HT1080 (cell line): ENCODE results near the gene DUSP6. TPM values are rescaled to one million over a fixed set of nuclear protein-coding genes. Genes with fewer than 3 reads are reported as not detected.
A peak's percentile ranks its signal among the peaks of the same experiment; 100 is the strongest.

ENCODE experiments used
- DNase-seq: peaks from one replicate; pipeline ENCODE4 v3.0.0-alpha.2; 2015; ENCODE audit warnings: low read depth
- total RNA-seq: library from RNA; depleted of rRNA; stranded (reverse); fragments of >200 nt; shearing (Covaris generic); gene quantifications from 2 replicates; pipeline ENCODE4 v1.2.3, GENCODE V29; 2014

DUSP6 gene
- total RNA-seq, 1 experiment from 2014 or later, result 0.32 TPM

DNA sequence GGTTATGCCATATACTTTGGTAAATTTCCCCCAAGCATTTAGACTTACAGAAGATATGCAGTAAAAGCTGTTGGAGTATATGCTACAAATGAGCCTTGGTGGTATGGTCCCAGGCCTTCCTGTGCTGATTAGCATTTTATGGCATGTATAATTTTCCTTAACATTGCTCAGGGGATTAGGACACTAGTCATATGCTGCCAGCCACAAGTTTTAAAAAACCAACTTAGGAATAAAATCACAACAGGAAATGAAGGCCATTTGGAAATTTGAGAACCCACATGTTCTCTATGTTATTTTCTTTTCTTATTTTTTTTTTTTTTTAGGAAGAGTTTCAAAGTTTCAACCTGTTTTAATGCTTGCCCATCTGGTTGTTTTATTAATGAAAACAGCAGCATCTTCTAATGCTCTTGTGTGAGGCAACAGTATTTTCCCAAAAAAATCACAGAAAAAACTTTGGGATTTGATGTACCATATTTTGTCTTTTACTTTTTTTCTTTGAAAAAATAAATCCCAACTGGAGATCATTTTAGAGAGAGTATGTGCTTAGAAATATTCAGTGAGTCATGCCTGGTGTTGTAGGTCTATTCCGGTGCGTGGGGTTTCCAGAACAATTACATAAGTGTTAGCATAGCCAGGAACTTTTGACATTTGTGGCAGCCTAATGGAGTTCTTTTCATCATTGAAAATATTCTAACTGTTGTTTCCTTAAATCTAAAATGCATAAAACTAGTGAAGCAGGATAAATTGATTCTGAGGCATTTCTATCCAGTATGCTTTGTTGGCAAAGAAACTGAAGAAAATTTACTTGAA is 21.7 kb upstream of the DUSP6 start:
- peak; percentile 87 for DNase-seq

DNA sequence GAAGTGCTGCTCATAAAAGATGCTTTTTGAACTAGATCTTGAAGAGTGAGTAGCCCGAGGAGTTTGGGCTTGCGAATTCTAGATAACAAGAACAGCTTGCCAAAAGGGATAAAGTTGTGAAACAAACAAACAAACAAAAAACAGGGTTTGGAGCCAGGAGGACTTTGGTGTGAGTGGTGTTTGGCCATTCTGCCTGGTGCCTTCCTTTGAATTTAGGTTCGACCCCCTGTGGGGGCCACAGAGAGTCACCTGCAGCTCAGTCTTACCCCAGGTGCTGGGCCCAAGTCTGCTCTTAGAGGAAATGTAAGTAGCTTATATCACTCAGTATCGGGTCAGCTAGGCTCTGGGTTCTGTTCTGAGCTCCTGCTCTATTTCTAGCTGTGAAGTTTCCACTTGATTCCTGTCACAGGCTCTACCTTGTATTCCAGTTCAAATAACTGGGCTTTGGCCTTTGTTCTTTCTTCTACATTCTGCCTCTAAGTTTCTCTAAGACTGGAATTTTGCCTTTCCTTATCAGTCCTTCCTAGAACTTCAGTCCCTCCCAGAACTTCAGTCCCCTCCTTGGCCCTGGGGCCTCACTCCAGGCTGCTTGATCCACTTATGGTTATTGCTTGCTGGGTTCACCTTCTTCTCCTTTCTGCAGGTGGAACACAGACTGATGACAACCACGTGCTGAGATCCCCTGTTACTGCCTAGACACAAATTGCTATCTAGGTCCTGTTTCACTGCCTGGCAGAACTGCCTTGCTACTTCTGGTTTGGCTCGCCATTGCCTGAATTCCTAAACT is 20.5 kb upstream of the DUSP6 start:
- DNase-seq, result no peak

DNA sequence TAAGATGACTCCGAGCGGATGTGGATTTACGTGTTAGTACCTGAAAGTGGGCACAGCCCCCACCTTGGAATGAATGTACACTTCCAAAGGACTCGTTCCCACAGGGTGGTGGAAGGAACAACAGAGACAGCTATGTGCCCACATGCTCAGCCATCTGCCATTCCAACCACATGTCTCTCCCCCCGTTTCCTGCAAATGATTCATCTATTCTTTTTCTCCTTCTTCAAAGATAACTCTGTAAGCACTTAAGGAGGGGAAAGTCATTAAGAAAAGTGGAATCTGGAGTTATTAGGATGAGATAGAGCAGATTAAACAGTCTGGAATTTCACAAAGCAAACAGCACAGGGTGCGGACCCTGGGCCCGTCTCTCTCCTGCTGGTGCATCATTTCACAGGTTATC is 18.5 kb upstream of the DUSP6 start:
- peak; percentile 99 for DNase-seq

GRCh38 chr12:89370421-89370831 is 18.1 kb upstream of the DUSP6 start:
- no peak for DNase-seq

- DNase-seq, result no peak
Observed at GRCh38 chr12:89369166-89369565, 16.9 kb upstream of the DUSP6 start.

DNA sequence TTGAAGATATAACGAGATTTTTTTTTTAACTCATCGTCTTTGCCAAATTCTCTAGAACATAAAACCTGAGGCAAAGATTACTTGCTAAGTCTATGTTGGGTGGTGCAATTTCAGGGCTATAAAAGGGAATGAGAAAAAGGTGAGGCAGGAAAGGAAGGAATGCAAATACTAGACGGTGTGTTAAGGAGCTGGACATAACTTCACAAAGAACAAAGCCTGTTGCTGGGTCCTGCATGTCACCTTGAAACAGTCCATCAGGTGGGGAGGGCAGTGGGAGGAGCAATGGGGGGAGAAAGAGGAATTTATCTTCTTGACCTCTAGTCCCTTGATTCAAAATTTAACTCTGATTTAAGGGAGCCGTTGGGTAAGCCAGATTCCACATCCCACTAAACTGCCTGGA is 16.1 kb upstream of the DUSP6 start:
- no peak for DNase-seq

- DNase-seq, result no peak
Observed at GRCh38 chr12:89366676-89367364, 14.5 kb upstream of the DUSP6 start.

GRCh38 chr12:89364631-89365030 is 12.3 kb upstream of the DUSP6 start:
- DNase-seq, result no peak

DNA sequence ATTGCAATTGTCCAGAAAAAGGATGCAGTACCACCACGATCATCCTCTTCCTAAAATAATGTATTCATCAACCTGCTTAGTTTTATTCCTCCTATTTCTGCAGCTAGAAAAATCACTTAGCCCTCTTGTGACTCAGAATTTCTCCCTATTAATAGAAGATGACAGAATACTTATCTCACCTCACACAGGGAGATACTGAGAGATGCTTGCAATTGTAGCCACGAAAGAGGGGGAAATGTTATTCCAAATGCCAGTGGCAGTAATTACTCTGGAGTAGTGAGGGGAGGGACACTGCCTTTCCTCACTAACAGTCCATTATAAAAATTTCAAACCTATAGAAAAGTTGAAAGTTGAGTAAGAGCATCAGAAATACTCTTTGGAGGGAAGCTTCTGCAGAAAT is 11.8 kb upstream of the DUSP6 start:
- peak; percentile 38 for DNase-seq

DNA sequence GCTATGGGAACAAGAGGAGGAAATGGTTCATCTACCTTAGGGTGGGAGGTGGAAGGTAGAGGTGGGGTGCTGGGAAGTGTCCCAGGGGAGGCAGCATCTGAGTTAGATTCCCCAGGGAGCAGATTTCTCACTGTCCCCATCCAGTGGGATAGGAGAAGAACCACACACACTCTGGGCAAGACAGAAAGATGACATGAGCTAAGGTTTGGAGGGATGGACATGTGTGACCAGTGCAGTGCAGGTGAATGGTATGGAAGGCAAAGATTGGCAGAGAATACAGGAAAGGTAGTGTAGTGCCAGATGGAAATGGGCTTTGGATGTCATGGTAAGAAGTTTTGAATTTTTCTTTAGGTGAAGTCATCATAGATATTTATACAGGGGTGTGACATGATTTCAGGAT is 11.3 kb upstream of the DUSP6 start:
- DNase-seq, result no peak

- DNase-seq, result no peak
Observed at GRCh38 chr12:89363084-89363483, 10.8 kb upstream of the DUSP6 start.

- no peak for DNase-seq
Observed at GRCh38 chr12:89359615-89360014, 7.3 kb upstream of the DUSP6 start.

DNA sequence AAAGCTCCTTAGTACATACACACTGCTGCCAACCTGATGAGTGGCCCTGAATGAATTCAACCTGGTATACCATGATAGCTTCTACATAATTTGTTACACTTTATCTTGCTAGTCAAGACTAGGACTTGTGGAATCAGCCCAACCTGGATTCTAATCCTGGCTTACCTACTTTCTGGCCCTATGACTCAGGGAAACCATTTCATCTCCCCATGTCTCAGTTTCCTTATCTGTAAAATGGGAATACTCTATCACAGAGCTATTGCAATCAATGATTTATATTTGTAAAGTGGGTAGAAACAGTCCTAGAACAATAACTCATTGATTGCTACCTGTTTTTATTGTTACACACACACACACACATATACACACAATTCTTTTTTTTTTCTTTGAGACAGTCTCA is 6.5 kb upstream of the DUSP6 start:
- no peak for DNase-seq

DNA sequence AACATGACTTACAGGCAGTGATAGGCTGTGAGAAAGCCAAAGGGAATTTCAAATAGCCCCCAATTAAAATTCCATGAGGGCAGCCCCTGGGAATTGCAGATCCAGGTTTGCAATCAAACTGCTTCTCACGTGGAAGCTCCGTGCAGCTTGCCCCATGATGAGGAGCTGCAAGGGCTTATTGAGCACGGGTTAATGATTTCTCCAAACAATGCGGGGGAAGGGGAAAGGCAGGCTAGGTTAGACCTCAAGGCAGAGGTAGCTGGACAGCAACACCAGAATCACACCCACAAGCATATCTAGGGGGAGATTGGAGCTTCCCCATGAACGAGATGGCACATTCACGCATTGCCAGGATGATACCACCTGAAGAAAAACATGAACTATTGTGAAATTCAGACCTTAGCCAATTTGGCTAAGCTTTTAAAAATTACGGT is 5.0 kb upstream of the DUSP6 start:
- no peak for DNase-seq

DNA sequence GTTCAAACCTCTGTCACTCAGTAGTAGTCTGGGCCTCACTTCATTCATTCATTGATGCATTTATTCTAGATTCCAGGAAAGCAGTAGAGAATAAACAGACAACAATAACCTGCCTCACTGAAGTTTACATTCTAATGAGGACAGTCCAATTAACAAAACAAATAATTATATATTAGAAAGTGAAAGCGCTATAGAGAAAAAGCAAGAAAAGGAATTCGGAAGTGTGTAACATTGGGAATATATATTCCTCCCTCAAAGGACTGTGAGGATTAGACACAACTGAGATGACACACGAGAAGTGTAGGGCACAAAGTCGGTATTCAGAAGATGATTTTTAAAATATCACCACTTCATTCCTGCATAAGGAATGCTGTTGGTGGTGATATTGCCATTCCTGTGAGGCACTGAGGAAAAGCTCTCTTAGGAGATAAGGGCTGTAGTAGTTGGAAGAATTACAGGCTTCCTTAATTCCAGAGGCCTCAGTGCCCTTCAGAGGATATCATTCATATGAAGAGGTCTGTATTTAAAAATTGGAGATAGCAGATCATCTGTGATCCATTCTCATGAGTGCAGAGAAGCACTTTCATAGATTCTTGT is 3.9 kb upstream of the DUSP6 start:
- no peak for DNase-seq

DNA sequence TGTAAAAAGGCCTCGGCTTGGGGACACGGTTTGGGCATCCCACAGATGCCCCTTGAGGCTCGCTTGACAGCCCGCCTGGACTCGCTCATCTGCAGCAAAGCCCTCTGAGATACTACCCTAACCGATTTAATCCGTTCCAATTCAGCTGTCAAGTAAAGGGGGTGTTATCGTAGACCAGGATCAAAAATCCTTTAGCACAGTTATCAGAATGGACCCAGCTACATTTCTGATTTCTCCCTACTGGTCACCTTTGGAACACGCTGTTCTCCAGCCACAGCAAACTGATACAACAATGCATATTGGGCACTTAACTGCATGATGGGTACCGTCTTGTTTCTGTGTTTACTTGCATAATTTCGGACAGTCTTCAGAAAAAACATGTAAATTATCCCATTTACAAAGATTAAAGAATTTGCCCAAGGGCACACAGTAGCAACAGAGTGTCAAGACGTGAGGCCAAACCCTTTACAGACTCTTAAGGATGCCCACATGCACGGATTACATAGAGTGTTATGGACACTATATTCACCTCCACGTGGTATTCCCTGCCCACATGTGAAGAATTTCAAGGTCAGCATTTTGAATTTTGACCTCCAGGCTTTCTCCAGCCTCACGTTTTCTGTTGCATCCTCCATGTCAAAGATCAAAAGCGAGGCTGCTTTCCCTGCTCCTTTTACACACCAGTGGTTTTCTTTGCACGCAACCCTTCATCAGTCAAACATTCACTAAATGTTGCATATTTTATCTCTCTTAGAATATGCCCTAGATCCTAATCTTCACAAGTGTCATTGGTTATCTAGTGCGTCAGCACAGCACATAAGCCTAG is 3.2 kb upstream of the DUSP6 start:
- DNase-seq, result no peak

- DNase-seq, result no peak
Observed at GRCh38 chr12:89354612-89355067, 2.3 kb upstream of the DUSP6 start.

DNA sequence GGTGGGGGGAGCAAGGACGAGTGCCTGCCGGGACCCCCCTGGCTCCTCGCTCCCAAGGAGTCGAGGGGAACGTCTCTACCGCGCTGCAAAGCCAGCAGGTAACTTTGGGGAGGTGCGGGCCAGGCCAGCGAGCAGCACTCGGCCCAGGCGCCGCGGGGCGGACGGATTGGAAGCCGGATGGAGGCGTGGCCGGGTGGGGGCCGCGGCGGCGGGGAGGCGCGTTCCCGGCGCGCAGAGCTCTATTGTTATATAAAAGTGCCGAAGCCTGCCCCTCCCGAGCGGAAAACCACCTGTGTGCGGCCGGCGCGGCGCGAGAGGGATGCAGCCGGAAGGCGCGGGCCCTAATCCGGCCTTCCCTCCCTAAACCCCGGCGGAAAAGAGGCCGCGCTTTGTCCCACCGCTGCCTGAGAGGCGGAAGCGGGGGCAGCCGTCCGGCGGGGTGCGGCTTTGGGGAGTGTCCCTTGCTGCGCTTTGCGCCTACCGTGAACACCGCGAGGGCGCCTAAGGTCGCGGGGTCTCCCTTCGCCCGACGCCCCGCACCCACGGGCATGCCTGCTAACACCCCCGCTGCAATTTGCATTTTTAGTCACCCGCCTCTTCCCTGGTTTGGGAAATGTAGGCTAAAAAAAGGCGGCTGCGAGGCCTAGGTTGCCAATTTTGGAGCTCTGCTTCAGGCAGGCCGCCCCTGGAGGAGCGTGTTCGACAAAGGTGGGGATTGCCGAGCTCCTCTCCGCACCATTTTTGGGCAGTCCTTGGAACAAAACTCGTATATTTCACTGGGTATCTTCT is 1.7 kb upstream of the DUSP6 start:
- no peak for DNase-seq

GRCh38 chr12:89353188-89353822 is 1.0 kb upstream of the DUSP6 start:
- DNase-seq, result no peak

- no peak for DNase-seq
Observed at GRCh38 chr12:89352242-89352491, 134 bp downstream of the DUSP6 start.
